Trophoblast cell (in vitro differentiated cells and primary cell): ENCODE measurements around the gene ZC3H7A.
A peak's percentile ranks its signal among the peaks of the same experiment; 100 is the strongest.
"Not testable (repeated sequence)": the region's sequence is repeated elsewhere in the genome, so short reads cannot be mapped to it uniquely, and the experiment has no call there.

Source experiments
- DNase-seq, 2 donors: peaks; one replicate each; pipeline ENCODE4 v3.0.0-alpha.2; 2016
- H2AFZ ChIP-seq: 2 replicates; pipeline ENCODE4 v1.6.1; 2013; ENCODE audit warnings: low read length, moderate library complexity, mild to moderate bottlenecking; ENCODE audit not compliant: insufficient read depth, poor library complexity
- H2AK5ac ChIP-seq: 2 replicates; pipeline ENCODE4 v1.6.1; 2013; ENCODE audit warnings: mild to moderate bottlenecking, low read length
- H2BK120ac ChIP-seq: 2 replicates; pipeline ENCODE4 v1.6.1; 2013; ENCODE audit warnings: low read length, mild to moderate bottlenecking, moderate library complexity; ENCODE audit not compliant: insufficient read depth, poor library complexity
- H2BK12ac ChIP-seq: 2 replicates; pipeline ENCODE4 v1.6.1; 2013; ENCODE audit warnings: mild to moderate bottlenecking, low read length, moderate library complexity
- H2BK5ac ChIP-seq: 2 replicates; pipeline ENCODE4 v1.6.1; 2013; ENCODE audit warnings: low read length, low read depth, moderate library complexity, mild to moderate bottlenecking; ENCODE audit not compliant: poor library complexity
- H3K14ac ChIP-seq: 2 replicates; pipeline ENCODE4 v1.6.1; 2013; ENCODE audit warnings: mild to moderate bottlenecking, low read length
- H3K18ac ChIP-seq: 2 replicates; pipeline ENCODE4 v1.6.1; 2013; ENCODE audit warnings: mild to moderate bottlenecking, low read length
- H3K23ac ChIP-seq: 2 replicates; pipeline ENCODE4 v1.6.1; 2013; ENCODE audit warnings: low read length
- H3K27ac ChIP-seq: 2 replicates; pipeline ENCODE4 v1.5.1; 2013; ENCODE audit warnings: low read depth, mild to moderate bottlenecking, inconsistent platforms, low read length, moderate library complexity
- H3K27me3 ChIP-seq: 2 replicates; pipeline ENCODE4 v1.6.1; 2013; ENCODE audit warnings: inconsistent platforms, mild to moderate bottlenecking, low read length, moderate library complexity; ENCODE audit not compliant: insufficient read depth
- H3K36me3 ChIP-seq, 2 experiments: 1 replicate in 1 of 2; 2 replicates in 1 of 2; pipeline ENCODE4 v1.6.1; 2013; ENCODE audit warnings: low read length in 2 of 2, mild to moderate bottlenecking in 2 of 2, moderate library complexity in 1 of 2; ENCODE audit not compliant: insufficient read depth in 2 of 2, control insufficient read depth in 1 of 2
- H3K4ac ChIP-seq: 2 replicates; pipeline ENCODE4 v1.6.1; 2013; ENCODE audit warnings: low read depth, mild to moderate bottlenecking, low read length, moderate library complexity
- H3K4me1 ChIP-seq, 2 experiments: 1 replicate in 1 of 2; 2 replicates in 1 of 2; pipeline ENCODE4 v1.6.1; 2013; ENCODE audit warnings: low read length in 2 of 2, mild to moderate bottlenecking in 2 of 2, moderate library complexity in 1 of 2; ENCODE audit not compliant: insufficient read depth in 2 of 2, control insufficient read depth in 1 of 2
- H3K4me2 ChIP-seq: 2 replicates; pipeline ENCODE4 v1.6.1; 2013; ENCODE audit warnings: inconsistent platforms, mild to moderate bottlenecking, low read length, moderate library complexity
- H3K4me3 ChIP-seq: 2 replicates; pipeline ENCODE4 v1.5.1; 2013; ENCODE audit warnings: mild to moderate bottlenecking, low read depth, low read length, inconsistent platforms
- H3K79me1 ChIP-seq: one replicate; pipeline ENCODE4 v1.6.1; 2013; ENCODE audit warnings: low read length
- H3K79me2 ChIP-seq: 2 replicates; pipeline ENCODE4 v1.6.1; 2013; ENCODE audit warnings: low read length, mild to moderate bottlenecking; ENCODE audit not compliant: control insufficient read depth, insufficient read depth, poor library complexity
- H3K9ac ChIP-seq: 2 replicates; pipeline ENCODE4 v1.6.1; 2013; ENCODE audit warnings: mild to moderate bottlenecking, low read length
- H3K9me3 ChIP-seq: 2 replicates; pipeline ENCODE4 v1.6.1; 2013; ENCODE audit warnings: low read depth, mild to moderate bottlenecking, control low read depth, inconsistent platforms, low read length; ENCODE audit not compliant: insufficient read depth
- H4K12ac ChIP-seq: 2 replicates; pipeline ENCODE4 v1.6.1; 2013; ENCODE audit warnings: low read depth, mild to moderate bottlenecking, low read length, moderate library complexity
- H4K8ac ChIP-seq: 2 replicates; pipeline ENCODE4 v1.6.1; 2013; ENCODE audit warnings: low read depth, mild to moderate bottlenecking, low read length, moderate library complexity
- H4K91ac ChIP-seq: one replicate; pipeline ENCODE4 v1.6.1; 2013; ENCODE audit warnings: low read depth, mild to moderate bottlenecking, low read length, moderate library complexity
- WGBS: extraction: QIAGEN DNeasy Blood & Tissue Kit; methylation state at CpG from one replicate; pipeline ENCODE4 v1.1.7; 2013; ENCODE audit warnings: missing lambda C conversion rate; ENCODE audit not compliant: insufficient read length, insufficient coverage; ENCODE audit errors: extremely low coverage; 5-methylcytosine and 5-hydroxymethylcytosine counted together

Gene ZC3H7A

DNA sequence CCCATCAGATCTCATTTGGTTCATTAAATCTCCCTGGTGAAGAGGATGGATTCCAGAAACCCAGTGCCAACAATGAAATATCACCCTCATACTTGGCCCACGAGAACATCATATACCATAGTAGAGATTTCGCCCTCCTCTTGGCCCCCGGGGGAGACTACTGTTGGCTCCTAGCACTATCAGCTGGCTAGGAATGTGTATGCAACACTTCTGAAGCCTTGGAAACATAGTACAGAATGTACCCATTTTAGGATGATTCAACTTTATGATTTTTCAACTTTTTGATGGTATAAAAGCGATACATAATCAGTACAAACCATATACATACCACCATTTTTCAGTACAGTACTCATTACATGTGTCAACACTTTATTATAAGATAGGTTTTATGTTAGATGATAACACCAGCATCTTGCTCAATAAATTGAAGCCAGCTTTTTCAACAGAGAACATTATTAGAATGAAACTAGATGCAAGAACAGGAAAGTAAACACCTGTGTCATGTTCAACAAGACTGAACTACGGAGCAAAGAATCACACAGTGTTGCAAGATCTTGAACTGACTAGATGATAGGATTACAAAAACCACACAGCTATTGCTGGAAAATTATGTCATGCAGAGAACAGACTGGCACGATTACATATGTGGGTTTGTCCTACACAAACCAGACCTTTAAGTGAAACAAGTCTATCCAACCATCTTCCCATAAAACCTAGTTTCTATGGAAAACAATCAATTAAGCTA lies 37.1 kb upstream of the ZC3H7A start:
- no peak overlapping the region for H3K14ac ChIP-seq
- peak overlapping the region; percentile 72 for H2BK120ac ChIP-seq
- H3K4me3 ChIP-seq: no peak overlapping the region
- peak; percentile 70 to 92 for DNase-seq
- H2AK5ac ChIP-seq: peak overlapping the region; percentile 76
- H3K36me3 ChIP-seq: peaks cover 15 to 21% of the 10 kb centered on the region in 2 experiments
- H3K4ac ChIP-seq: no peak overlapping the region
- H3K23ac ChIP-seq: no peak overlapping the region
- no peak overlapping the region for H4K12ac ChIP-seq
- no peak overlapping the region for H2AFZ ChIP-seq
- peaks cover 26% of the 10 kb centered on the region for H3K79me1 ChIP-seq
- H3K18ac ChIP-seq: no peak overlapping the region
- peak overlapping the region; percentile 69 for H2BK12ac ChIP-seq
- WGBS: no CpG with 5 or more reads among the region's 6 CpGs
- no peaks in the 10 kb centered on the region for H3K9me3 ChIP-seq
- no peak overlapping the region for H3K27ac ChIP-seq
- no peak overlapping the region for H4K91ac ChIP-seq
- no peak overlapping the region for H3K4me2 ChIP-seq
- no peak overlapping the region for H3K9ac ChIP-seq
- H3K27me3 ChIP-seq: no peaks in the 10 kb centered on the region
- peaks cover 13 to 18% of the 10 kb centered on the region in 2 experiments for H3K4me1 ChIP-seq
- peaks cover 7% of the 10 kb centered on the region for H3K79me2 ChIP-seq
- H2BK5ac ChIP-seq: no peak overlapping the region
- H4K8ac ChIP-seq: no peak overlapping the region

DNA sequence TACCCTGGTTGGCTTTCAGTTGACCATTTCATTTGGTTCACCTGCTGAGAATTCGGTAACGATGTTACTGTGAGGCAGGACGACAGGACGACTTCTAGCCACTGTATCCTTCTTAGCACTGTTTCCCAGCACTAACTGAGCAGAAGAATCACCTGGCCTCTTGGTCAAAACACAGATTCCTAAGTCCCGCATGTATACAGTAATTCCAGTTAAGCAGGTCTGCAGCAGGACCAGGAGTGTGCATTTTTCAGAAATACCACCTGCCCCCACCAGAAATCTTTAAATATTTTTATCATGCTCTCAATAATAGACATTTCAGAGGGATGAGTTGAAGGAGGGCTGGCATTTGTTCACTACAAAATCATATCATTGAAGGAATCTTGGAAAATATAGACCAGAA lies 31.6 kb upstream of the ZC3H7A start:
- no peak overlapping the region for H3K27ac ChIP-seq
- no peaks in the 10 kb centered on the region for H3K79me2 ChIP-seq
- no peak overlapping the region for H3K9ac ChIP-seq
- no peak overlapping the region for H4K12ac ChIP-seq
- no peak overlapping the region for H2BK120ac ChIP-seq
- no peak overlapping the region for H3K14ac ChIP-seq
- H3K4me1 ChIP-seq: peaks cover 0 to 2% of the 10 kb centered on the region in 2 experiments
- H3K18ac ChIP-seq: no peak overlapping the region
- H3K9me3 ChIP-seq: no peaks in the 10 kb centered on the region
- no peak overlapping the region for H4K8ac ChIP-seq
- no peak overlapping the region for H2BK5ac ChIP-seq
- H2AK5ac ChIP-seq: no peak overlapping the region
- peak; percentile 86 to 96 for DNase-seq
- H3K27me3 ChIP-seq: no peaks in the 10 kb centered on the region
- peak overlapping the region; percentile 57 for H3K4me2 ChIP-seq
- WGBS: no CpG with 5 or more reads among the region's 5 CpGs
- H3K4ac ChIP-seq: no peak overlapping the region
- H4K91ac ChIP-seq: no peak overlapping the region
- H3K79me1 ChIP-seq: peaks cover 10% of the 10 kb centered on the region
- no peaks in the 10 kb centered on the region for H3K36me3 ChIP-seq
- no peak overlapping the region for H3K23ac ChIP-seq
- no peak overlapping the region for H2BK12ac ChIP-seq
- no peak overlapping the region for H2AFZ ChIP-seq
- no peak overlapping the region for H3K4me3 ChIP-seq

DNA sequence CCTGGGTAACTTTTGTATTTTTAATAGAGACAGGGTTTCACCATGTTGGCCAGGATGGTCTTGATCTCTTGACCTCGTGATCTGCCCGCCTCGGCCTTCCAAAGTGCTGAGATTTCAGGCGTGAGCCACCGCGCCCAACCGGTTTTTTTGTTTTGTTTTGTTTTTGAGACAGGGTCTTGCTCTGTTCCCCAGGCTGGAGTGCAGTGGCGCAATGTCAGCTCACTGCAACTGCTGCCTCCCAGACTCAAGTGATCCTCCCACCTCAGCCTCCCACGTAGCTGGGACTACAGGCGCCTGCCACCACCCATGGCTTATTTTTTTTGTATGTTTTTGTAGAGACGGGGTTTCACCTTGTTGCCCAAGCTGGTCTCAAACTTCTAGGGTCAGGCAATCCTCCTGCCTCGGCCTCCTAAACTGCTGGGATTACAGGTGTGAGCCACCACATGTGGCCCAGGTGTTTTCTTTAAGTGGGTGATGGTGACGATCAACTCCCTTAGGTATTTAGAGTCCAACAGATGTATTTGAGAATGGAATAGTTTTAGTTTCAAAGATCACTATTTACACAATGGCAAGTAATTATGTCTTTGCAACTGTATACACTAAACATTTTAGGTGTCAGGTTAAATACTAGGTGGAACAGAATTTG lies 28.6 kb upstream of the ZC3H7A start:
- not testable (repeated sequence) for H3K79me1 ChIP-seq, H3K36me3 ChIP-seq, H2AFZ ChIP-seq, H3K9ac ChIP-seq, H3K4me2 ChIP-seq, H3K18ac ChIP-seq, H3K23ac ChIP-seq, H3K9me3 ChIP-seq, H3K4me3 ChIP-seq, H2AK5ac ChIP-seq, H4K8ac ChIP-seq, H4K12ac ChIP-seq, H4K91ac ChIP-seq, H3K4me1 ChIP-seq, H3K27me3 ChIP-seq, H3K79me2 ChIP-seq, H3K4ac ChIP-seq
- peak; percentile 87 to 88 for DNase-seq
- H2BK120ac ChIP-seq: peak overlapping the region; percentile 66
- WGBS: no CpG with 5 or more reads among the region's 13 CpGs
- peak overlapping the region; percentile 40 for H2BK12ac ChIP-seq
- H3K14ac ChIP-seq: peak overlapping the region; percentile 61
- peak overlapping the region; percentile 86 for H2BK5ac ChIP-seq
- peak overlapping the region; percentile 34 for H3K27ac ChIP-seq

DNA sequence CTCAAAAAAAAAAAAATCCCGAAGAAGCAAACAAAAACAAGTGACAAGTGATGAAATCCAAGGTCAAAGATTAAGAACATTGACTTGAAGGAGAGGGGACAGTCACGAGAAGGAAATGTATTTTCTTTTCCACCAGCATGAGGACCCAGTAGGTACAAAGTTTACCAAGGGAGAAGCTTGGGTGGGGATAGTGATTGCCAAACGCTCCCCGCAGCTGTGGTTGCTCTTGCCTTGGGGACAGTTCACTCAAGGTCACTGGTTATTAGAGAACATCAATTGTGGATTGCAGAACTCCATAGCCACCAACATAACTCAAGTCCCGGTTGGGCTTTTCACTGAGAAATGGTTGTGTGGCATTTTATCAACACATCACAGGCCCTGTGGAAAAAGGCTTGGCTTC lies 27.3 kb upstream of the ZC3H7A start:
- no peak overlapping the region for H2BK5ac ChIP-seq
- H2AK5ac ChIP-seq: no peak overlapping the region
- no peak overlapping the region for H2BK120ac ChIP-seq
- no peak overlapping the region for H3K18ac ChIP-seq
- no CpG with 5 or more reads among the region's 5 CpGs for WGBS
- H3K23ac ChIP-seq: no peak overlapping the region
- no peak overlapping the region for H4K91ac ChIP-seq
- DNase-seq: peak; percentile 86 to 92
- H3K27me3 ChIP-seq: no peaks in the 10 kb centered on the region
- H3K9ac ChIP-seq: no peak overlapping the region
- no peaks in the 10 kb centered on the region for H3K79me2 ChIP-seq
- H3K36me3 ChIP-seq: no peaks in the 10 kb centered on the region
- no peak overlapping the region for H3K4me3 ChIP-seq
- no peak overlapping the region for H2AFZ ChIP-seq
- H2BK12ac ChIP-seq: no peak overlapping the region
- no peak overlapping the region for H3K4ac ChIP-seq
- H3K14ac ChIP-seq: no peak overlapping the region
- peaks cover 0 to 2% of the 10 kb centered on the region in 2 experiments for H3K4me1 ChIP-seq
- no peaks in the 10 kb centered on the region for H3K9me3 ChIP-seq
- no peak overlapping the region for H4K12ac ChIP-seq
- H4K8ac ChIP-seq: no peak overlapping the region
- H3K27ac ChIP-seq: no peak overlapping the region
- H3K79me1 ChIP-seq: peaks cover 6% of the 10 kb centered on the region
- no peak overlapping the region for H3K4me2 ChIP-seq
